ENCODE results near the gene RAPGEF2.

The RAPGEF2 gene

DNA sequence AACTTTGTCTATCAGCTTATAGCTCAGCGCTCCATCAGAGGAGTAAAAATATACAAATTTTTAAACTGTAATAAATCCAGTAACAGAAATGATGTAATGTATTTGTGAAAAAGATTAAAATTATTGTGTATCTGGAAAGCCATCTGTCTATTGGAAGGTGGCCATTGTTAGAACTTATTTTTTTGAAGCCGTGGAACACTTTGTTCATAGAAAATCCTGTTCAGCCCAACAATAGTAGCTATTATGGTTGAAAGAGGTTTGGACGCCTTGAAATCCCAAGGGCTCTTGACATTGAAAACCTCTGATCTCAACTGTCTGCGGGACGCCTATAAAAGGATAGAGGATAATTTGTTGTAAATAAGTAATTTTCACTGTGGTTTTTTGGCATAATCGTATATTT, 98.3 kb downstream of the RAPGEF2 start:
- DNase-seq: peak in 1 of 2 donors; percentile 39

DNA sequence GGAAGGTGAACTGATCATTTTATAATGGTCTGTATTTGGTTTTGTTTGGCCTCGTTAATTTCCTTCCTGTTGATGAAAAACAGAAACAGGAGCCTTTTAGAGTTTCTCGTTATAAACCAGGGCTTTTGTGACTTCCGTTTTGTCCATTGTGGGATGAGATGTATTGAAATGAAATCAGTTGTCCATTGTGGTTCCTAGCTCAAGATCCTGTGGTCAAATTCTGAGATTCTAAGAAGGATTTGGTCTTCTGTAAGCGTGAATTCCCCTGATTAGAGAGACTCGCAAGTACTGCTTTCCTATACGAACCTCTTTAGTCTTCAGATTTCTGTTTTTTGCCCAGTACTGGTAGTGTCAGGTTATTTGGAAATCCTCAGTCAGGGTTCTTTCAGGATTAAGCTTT, 101.7 kb downstream of the RAPGEF2 start:
- no peak for DNase-seq

DNA sequence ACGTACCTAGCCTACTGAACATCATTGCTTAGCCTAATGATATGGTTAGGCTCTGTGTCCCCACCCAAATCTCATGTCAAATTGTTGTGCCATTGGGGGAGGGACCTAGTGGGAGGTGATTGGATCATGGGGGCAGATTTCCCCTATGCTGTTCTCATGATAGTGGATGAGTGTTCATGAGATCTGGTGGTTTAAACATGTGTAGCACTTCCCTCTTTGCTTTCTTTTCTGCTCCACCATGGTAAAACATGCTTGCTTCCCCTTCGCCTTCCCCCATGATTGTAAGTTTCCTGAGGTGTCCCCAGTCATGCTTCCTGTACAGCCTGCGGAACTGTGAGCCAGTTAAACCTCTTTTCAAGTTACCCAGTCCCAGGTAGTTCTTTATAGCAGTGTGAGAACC, 102.6 kb downstream of the RAPGEF2 start:
- DNase-seq: no peak

DNA sequence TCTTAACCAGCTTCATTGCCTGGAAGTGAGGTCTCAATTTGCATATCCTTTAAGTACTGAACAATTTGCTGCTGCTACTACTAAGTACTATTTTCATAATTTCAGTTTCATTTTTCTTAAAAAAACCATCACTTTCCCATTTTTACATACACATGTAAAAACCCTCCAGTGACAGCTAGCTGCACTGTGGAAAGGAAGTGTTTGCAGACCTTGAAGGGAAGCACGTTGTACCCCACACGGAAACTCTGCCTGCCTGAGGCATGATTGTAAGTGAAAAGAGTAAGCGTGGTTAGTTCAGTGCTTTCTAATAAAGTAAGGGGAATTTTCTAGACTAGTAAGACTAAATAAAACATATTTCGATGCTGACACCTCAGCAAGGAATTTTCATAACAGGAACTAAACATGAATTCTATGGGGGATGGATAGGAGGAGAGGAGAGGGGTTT, 103.6 kb downstream of the RAPGEF2 start:
- no peak for DNase-seq

DNA sequence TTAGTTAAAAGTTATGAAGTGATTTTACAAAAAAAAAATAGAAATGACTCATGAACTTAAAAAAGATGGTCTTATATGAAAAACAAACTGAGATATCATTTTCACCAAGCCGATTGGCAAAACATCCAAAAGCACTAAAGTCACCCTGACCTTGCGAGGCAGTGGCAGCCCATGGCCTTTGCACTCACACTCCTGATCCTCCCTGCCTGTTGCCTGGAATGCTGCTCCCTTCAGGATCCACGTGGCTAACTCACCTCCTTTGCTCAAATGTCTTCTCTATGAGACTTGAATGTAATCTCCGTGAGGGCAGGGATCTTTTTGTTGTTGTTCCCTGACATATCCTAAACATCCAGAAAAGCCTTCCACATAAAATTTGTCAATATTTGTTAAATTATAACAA, 106.4 kb downstream of the RAPGEF2 start:
- DNase-seq: no peak

DNA sequence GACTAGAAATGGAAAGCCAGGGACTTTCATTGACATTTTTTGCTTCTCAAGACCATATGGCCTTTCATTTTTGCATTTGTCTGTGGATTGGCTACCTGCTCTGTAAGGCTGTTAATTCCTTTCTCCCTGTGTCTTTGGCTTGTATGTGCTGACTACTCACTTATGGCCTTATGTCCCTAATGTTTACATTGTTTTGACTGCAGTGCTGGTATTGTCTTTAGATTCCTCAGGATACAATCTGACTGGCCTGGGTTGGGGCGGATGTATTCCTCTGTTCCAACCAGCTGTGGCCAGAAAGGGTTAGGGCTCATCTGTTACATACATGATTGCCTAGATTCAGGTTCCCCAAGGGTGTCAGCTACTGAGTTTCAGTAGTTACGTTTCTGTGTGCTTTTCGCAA, 108.1 kb downstream of the RAPGEF2 start:
- DNase-seq: no peak

DNA sequence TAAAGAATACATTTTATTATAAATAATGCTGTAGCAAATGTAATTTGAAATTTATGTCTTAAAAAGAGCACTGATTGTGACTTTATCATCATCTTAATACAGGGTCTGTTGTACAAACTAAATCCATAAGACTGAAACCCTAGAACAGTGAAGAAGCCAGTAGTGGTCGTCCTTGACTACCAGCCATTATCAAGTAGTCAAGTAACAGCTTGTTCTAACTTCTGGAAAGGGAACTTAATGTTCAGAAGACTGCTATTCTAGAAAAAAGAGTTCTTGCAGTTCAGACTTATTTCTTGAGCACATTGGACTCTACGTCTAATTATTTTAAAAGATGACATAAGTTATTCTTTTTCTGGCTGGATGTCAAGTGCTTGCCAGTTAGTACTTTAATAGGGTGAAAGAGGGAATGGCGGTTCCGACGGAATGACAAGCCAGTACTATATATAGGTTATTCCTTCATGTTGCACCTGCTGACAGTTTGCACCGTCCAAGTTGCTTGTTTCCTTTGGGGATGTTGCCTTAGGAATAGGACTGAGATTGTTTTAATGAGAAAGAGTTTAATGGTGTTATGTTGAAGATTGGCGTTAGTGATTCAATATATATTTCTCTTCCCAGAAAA, 109.9 kb downstream of the RAPGEF2 start:
- DNase-seq: no peak

DNA sequence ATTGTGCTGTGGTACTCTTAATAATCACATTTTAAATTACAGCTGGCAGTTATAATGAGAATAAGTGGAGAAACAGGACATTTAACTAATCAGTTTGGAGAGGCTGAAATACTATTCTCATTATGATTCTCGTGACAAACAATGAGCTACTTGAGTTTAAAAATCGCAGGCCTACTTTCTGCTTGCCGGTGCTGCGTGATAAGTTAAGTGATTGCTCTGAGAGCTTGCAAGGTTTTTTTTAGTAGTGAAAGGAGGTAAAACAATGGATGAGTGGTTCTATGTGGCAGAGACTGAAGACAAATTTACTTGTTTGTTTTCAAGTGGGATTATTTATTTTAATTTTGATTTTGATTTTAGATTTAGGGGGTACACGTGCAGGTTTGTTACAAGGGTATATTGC, 114.0 kb downstream of the RAPGEF2 start:
- no peak for DNase-seq

DNA sequence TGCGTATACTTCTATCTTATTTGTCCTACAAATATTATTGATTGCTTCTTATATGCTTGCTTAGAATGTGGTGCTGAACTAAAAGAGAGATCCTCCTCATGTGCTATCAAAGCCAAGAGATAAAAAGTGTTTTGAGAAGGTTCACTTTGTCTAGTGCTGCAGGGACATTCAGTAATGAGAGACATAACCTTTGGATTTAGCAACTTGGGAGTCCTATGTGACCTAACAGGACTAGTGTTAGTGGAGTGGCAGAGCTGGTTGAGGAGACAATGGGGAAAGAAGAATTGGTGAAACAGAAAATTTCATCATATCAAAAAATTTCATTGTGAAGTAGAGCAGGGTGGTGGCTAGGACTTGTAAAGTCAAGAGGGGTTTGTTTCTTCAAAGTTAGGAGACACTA, 117.0 kb downstream of the RAPGEF2 start:
- DNase-seq: no peak

DNA sequence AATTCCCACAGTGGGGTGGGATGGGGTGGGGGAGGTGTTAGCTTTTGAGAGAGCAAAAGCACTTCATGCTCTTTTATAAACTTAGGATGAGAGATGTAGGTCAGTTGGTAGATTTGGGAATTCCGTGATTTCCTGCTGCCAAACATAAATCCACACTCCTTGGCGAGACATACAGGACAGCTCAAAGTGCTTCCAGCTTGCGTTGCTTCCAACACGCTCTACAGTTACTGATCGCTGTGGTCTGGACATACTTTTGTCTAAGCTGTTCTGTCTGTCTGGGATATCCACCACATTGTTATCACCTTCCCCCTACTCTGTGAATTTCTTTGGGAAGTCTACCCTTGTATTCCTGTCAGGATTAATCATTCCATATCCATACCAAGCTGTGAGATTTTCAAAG, 117.5 kb downstream of the RAPGEF2 start:
- no peak for DNase-seq

DNA sequence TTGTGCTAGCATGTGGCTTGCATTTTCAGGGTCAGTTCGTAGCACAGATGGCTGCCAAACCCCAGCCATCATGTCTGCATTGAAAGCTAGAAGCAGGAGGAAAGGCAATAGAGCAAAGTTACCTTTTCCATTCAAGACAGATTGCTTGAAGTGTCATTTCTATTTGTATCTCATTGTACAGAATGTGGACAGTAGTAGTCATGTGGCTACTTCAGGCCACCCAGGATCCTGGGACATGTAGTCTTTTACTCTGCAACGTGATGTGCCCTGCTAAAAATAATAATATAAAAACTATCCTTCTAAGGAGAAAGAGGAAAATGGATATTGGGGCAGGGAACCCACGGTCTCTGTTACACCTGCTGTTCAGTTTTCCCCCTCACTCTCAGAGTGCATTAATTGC, 118.4 kb downstream of the RAPGEF2 start:
- DNase-seq: no peak

DNA sequence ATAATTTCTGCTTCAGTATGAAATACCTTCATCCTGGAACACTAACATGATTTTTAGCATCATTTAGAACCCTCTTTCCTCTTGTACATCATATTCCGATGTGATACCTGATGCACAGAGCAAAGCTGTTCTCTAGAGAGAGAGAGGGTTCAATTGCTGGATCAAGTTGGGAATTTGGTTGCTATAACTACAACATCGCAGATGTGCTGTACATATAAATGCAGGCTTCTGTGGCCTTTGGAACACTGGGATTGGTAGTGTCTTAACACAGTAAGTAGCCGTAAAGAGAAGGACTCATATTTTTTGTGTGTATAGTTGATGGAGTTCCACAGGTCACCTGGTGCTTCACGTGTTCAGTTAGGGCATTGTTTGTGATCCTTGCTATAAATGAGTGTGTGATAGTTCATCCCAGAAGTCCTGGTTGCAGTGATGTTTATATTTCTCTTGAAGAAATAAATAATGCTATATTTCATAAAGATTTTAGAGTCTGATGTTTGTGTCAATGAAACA, 119.2 kb downstream of the RAPGEF2 start:
- no peak for DNase-seq

DNA sequence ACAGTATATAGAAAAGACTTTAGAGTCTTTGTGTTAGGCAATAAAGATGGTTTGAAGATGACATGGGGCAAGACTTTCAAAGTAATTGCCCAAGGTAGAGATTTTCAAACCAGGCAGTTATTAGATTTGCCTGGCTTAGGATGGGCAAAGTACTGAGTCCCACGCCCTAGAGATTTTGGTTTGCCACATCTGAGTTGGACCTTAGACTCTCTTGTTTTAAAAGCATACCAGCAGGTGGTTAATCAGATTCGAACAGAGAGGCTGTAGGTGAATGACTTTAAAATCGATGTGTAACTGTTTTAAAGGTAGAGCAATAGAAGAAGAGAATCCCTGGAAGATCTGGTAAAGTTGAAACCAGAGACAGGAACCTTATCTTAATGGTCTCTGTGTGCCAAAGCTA, 121.5 kb downstream of the RAPGEF2 start:
- no peak for DNase-seq

DNA sequence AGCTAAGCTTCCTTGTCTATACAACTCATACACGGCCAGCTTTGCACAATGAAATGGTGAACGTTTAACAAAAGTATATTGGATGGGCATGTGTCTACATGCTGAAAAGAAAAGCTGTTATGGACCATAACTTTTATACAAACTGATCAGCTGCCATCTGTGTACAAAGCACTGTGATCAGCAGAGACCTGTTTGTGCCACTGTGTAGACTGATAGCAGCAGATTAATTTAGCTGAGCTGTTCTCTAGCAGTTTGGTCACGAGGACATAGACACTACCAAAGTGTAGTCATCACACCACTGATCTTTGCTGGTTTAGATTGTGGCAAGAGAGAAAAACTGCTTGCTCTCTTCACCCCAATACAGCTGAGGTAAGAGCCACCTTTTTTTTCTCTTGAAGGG, 124.5 kb downstream of the RAPGEF2 start:
- DNase-seq: no peak

DNA sequence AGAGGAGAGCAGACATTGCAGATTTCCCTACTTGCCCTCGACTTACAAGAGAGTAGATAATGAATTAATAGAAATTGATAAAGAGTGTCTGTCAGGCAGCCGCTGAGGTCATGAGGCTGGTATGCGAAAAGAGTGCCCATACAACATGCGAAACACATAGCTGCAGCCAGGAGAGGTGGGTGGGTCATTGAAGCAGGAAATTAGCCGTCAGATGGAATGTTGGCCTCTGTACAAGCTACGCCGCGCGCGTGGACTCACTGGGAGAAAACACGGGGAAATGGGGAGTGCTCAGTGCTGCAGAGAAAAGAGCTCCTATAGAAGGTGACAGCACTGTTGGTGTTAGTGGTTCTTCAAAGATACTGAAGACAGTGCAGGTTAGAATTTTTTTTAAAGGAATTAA, 125.1 kb downstream of the RAPGEF2 start:
- peak; percentile 18 to 57 for DNase-seq

DNA sequence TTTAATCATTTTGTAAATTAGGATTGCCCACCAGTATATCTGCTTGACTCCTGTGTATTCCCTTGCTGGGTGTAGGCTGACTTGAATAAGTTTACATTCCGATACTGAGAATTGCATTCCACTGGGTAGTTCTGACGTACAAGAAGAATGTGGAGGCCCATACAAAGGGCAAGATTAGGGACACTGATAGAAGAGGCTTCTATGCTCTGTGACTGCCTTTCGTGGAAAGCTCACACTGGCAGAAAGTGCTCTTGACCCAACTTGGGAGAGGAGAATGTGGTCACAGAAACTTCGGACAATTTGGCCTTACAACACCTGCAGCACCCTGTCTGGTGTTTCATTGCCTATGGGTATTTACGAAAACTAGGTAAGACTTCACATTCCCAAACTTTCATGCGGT, 126.3 kb downstream of the RAPGEF2 start:
- DNase-seq: no peak

DNA sequence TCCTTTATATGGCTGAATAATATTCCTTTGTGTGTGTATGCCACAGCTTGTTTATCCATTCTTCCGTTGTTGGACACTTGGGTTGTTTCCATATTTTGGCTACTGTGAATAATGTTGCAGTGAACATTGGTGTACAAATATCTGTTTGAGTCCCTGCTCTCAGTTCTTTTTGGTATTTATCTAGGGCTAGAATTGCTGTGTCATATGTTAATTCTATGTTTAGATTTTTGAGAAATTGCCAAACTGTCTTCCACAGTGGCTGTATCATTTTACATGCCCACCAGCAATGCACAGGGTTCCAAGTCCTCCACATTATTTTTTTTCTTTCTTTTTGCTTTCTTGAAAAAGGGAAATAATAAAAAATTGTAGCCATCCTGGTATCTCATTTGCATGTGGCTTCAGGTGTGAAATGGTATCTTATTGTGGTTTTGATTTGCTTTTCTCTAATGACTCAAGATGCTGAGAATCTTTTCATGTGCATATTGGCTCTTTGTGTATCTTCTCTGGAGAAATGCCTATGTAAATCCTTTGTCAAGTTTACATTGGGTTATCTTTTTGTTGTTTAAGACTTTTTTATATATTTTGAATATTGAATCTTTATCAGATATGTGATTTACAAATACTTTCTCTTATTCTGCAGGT, 129.7 kb downstream of the RAPGEF2 start:
- no peak for DNase-seq

DNA sequence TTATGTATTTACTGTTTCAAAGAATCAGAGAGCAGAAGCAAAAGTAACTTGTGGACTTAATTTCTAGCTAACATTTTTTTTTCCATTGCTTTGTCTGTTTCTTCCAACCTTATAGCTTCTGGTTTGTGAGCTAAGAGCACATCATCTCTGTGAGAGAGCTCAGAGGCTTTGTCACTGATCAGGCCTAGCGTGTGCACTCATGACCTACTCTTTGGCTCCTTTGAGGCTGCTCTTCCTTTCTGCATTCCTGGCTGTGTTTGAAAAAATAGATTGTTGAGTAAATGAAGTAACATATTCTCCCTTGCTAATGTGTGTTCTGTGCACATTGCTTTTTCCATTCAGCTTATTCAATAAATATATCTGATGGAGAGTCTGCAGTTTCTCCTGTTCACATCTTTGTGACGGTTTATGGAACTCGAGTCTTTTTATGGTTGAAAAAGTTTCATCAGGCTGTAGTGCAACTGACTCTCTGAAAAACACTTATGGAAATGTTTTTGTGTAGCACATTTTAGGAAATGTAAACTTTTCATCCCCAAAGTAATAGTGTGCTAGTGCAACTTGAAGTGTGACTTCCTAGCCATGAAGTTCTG, 133.0 kb downstream of the RAPGEF2 start:
- no peak for DNase-seq

DNA sequence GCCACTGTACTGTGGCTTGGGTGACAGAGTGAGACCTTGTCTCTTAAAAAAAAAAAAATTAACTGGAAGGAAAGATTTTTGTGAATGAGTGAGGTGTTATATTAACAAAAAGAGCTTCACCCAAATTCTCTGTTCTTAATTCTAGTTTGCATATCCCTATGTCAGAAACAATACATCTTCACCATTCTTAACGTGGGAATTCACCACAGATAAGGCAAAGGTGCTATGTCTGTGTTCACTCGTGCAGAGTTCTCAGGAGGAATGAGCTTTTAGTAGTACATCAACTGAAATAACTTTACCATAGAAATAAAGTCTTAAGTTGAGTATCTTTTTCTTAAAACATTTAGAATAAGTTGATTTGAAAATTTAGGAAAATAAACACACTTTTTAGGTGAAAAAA, 135.1 kb downstream of the RAPGEF2 start:
- no peak for DNase-seq

DNA sequence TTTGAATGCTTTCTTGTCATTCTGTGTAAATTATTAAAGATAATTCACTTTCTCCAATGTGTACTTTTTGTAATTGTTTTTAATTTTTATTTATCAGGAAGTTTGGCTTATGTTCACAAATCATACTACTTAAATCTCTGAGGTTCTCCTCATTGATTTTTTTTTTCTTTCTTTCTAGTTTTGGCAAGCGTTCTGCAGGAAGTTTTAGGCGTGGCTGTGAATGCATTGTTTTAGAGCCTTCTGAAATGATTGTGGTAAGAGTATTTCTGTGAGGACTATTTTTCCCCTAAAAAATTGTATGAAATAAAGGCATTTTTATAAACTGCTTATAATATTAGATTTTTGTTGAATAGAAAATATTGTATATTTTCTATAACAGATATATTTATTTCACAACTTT, 135.8 kb downstream of the RAPGEF2 start:
- DNase-seq: no peak

DNA sequence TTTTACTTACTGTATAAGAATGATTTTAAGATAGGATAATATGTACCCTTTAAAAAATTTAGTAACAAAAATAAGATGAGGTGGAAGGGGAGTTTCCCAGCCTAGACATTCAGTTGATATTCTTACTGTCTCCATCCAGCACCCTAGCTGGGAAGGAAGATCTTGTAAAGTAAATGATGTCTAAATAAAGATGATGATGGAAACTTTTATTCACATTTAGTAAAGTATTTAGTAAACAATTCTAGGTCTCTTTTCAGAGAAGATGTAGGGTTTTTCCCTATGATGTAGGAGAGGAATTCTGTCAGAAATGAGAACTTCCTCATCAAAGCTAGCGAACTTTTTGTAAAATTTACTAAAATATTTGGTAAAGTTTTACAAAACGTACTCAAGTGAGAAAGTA, 136.8 kb downstream of the RAPGEF2 start:
- no peak for DNase-seq

DNA sequence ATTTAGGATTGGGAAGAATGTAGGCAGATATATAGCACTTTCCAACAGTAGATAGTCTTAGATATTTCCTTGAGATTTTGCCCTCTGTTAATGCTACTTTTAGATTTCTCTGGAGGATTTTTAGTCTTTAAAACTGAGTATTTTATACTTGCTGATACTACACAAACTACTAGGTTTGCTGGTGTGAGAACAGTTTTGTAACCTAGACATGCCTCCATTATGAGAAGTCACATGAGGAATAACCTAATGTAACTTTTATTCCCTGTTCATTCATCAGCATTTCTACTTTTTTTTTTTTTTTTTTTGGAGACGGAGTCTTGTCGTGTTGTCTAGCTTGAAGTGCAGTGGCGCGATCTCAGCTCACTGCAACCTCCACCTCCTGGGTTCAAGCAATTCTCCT, 137.2 kb downstream of the RAPGEF2 start:
- no peak for DNase-seq

DNA sequence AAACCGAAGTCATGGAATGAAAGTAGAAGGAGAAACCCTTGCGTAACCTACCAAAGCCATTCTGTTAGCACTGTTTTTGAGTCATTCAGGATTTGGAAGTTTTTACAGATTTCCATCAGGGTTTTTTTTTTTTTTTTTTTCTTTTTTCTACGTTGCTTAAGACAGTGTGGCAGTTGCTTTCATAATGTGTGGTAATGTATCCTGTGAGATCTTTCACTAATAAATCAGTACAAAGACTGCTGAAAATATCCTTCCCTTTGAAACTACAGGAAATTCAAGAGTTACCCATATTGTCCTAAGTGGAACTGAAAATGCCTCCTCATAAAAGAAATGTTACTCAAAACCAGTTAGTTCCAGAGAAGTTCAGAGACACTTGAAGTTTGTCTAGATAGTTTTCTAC, 137.8 kb downstream of the RAPGEF2 start:
- no peak for DNase-seq

DNA sequence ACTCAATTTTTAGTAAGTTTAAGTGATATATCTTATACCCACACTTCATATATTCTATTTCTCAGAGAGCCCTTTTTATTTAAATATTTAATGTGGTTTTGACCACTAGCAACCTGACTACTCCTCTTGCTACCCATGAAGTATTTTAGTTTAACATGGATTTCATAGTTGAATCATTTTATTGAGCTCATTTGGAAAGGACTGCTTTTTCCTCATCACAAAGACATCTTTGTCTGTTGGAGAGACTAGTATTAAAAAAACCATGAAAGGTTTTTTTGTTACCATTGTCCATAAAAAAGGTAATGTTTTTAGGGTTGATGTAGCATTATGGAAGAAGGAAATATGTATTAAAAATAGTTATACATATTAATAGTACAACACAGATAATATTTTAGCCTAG, 139.5 kb downstream of the RAPGEF2 start:
- DNase-seq: peak in 1 of 2 donors; percentile 54
